Medulla oblongata (tissue), 1 donor: Measurements from ENCODE around the gene BRD8.
A peak's percentile ranks its signal among the peaks of the same experiment; 100 is the strongest.
"Not testable (repeated sequence)": the region's sequence is repeated elsewhere in the genome, so short reads cannot be mapped to it uniquely, and the experiment has no call there.

Experiments
- DNase-seq: peaks from one replicate; pipeline ENCODE4 v3.0.0-alpha.2; 2015; ENCODE audit errors: extremely low spot score

BRD8 gene

DNA sequence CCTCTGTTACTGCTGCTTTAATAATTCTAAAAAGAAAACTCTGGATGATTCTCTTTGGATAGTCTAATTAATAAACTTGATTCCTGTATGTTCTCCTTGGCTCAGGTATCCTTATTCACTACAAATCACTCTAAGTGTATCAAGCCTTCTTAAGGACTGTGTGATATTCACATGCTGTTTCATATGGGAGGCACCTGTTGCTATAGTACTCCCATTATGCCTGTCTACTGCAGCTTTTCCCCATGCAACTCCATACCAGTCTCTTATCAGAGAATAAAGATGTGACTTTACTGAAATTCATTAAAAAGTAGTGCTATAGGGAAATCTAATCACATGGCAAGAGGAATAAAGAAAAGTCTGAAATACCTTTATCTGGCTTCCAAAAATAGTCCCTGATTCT is 14.7 kb downstream of the BRD8 start:
- DNase-seq, result no peak

DNA sequence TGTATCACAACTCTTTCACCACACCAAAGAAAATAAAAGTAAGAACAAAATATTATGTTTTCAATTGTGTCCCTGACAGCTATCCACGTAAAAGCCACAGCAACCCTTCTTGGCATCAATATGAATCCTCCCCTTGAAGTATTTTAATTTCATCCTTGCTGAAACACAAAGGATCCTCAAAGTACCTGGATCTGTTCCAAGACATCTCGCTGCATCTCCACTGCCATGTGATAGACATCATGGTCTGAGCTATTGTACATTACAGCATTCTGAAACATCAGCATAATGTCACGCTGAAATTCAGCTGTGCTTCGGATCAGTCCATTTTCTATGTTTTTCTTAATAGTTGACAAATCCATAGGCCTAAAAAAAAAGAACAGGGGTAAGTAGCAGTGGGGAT is 17.7 kb downstream of the BRD8 start:
- DNase-seq, result no peak

DNA sequence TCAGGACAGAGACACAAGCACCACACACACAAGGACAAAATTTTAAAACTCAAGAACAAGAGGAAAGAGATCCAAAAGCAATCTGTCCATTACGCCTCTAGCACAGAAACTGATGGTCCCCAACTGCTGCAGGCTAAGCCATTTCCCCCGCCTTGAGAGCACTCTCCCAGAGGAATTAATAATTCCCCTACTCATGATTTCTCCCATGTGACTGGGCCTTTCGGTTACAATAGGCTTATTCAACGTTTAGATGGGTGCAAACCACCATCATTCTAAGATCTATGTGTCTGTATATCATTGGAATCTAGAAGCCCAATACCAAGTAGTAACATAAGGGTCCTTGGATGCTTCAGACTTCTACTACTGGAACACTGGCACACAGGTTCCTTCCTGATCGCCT is 18.8 kb downstream of the BRD8 start:
- DNase-seq, result peak; percentile 32

DNA sequence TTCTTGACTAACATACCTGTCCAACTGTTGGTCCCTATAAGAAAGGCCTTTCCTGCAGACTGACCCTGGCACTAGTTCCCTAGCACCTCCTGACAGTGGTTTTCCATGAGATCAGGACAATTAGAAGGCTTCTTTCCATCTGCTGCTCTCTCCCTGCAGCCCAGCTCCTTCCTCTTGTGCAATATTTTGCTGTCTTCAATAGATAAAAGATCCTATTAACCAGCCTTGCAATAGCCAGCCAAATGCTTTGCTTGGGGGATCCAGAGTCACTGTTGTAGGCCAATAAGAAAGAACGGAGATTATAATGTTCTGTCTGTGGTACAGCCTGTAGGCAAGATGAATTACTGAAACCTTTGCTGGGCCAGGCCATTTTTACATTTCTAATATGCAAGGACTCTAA is 20.8 kb downstream of the BRD8 start:
- DNase-seq, result no peak

DNA sequence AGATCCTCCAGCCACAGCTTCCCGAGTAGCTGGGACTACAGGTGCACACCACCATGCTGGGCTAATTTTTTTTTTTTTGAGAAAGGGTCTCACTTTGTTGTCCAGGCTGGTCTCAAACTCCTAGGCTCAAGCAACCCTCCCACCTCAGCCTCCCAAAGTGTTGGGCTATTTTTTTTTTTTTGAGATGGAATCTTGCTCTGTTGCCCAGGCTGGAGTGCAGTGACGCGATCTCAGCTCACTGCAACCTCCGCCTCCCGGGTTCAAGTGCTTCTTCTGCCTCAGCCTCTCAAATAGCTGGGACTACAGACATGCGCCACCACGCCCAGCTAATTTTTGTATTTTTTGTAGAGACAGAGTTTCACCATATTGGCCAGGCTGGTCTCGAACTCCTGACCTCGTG is 22.5 kb downstream of the BRD8 start:
- not testable (repeated sequence) for DNase-seq

DNA sequence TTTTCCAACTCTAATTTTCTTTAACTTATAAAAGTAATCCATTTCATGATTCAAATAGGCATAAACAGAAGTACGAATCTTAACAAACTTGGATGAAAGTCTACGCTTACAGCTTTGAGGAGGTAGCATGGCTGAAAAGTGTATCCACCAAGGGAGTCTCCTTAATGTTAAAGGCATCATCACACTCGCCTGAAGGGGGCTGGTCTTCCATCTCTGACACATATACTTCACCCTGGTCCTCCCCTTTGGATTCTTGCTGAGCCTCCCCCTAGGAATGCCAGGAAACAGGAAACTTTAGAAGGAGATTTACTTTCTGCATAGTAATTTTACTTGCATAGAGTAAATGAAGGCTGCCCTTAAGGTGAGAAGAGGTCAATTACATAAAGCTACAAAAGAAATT is 28.9 kb downstream of the BRD8 start:
- DNase-seq, result no peak

DNA sequence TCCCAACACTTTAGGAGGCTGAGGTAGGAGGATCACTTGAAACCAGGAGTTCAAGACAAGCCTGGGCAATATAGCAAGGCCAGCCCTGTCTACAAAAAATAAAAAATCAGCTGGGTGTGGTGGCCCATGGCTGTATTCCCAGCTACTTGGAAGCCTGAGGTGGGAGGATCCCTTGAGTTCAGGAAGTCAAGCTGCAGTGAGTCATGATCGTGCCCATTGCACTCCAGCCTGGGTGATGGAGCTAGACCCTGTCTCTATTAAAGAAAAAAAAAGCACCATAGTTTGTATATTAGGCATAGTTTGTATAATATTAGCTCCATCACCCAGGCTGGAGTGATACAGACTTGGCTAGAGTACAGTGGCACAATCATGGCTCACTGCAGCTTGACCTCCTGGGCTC is 29.6 kb downstream of the BRD8 start:
- no peak for DNase-seq

DNA sequence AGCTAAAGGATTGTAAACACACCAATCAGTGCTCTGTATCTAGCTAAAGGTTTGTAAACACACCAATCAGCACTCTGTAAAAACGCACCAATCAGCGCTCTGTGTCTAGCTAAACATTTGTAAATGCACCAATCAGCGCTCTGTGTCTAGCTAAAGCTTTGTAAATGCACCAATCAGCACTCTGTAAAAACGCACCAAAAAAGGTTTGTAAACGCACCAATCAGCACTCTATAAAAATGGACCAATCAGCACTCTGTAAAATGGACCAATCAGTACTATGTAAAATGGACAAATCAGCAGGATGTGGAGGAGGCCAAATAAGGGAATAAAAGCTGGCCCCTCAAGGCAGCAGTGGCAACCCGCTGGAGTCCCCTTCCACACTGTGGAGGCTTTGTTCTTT is 34.9 kb downstream of the BRD8 start:
- DNase-seq, result not testable (repeated sequence)

DNA sequence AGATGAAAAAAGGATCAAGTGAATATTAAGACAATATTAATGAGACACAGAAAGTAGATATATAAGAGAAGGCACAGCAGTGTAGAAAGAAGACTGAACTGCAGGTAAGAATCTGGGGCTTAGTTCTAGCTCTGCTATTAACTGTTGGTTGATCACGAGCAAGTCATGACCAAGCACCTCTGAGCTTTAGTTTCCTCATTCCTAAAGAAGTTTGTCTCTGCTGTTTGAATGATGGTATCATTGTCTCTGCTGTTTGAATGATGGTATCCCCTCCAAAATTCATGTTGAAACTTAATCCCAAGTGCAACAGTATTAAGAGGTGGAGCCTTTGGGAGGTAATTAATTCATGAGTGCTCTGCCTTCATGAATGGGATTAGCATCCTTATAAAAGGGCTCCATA is 36.7 kb downstream of the BRD8 start:
- no peak for DNase-seq

DNA sequence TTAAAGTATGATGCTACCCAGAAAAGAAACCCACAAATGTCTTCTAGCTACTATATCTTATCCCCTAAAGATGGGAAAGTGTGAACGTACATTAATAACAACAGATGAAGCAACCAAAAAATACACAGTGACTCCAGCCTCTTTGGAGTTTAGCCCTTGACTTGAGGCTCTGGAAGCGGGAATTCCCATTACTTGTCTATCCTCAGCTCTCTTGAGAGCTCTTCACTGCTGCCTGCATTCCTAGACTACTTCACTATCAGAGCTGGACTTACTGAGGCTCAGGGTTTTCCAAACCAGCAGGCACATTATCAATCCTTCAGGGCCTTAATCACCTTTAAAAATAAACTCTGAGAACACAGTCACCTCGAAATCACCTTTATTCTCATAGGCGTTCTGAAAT is 38.2 kb downstream of the BRD8 start:
- DNase-seq, result no peak

DNA sequence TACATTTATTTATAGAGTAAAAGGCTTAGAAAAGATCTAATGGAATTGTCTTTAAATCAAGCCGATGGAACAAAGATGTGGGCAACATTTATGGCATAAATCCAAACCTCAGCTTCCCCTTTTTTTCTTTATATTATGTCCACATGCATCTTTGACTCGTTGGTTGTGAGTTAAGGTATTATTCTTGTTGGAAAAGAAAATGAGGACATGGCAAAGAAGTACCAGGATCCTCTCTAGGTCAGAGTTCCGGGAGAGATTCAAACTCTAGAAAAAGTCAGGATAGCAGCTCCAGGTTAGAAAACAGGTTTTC is 38.7 kb downstream of the BRD8 start:
- no peak for DNase-seq

DNA sequence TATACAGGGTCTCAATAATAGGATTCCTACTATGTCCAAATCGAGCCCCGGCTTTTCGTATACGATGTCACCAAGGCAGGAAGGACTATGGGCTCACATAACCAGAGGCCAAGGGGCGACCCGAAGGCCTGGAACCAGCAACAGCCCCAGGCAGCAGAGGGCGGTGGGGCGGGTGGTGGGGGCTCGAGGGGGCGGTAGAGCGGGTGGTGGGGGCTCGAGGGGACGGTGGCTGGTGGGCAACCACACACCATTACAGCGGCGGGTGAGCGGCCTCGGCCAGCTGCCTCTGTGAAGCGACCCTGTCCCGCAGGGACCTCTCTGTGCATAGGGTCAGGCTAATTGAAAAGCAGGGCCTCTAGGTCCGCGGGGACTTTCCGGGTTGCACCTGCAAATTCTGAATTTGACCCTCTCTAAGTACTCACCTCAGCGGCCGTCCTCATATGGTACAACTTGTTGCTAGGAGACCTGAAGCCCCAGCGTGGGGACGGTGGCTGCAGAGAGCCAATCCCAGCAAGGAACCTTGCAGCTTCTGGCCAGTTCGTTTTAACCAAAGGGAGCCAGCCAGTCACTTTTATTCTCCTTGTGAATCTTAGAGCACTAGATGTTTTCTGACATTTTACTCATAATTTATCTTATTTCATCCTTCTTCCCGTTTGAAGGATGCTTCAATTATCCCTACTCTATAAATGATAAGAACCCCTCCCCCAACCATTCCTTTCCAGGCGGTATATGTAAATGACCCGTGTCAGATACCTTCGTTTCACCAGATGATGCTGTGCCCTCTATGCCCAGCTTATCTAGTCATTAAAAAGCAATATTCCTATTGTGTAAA is 39.3 kb downstream of the BRD8 start, which contains the start of gene NME5:
NME5 (minus strand) TSS at position 480 of the 832 bp plus-strand sequence. CDS start 648 bp downstream, outside the sequence.
- DNase-seq, result peak; percentile 71

DNA sequence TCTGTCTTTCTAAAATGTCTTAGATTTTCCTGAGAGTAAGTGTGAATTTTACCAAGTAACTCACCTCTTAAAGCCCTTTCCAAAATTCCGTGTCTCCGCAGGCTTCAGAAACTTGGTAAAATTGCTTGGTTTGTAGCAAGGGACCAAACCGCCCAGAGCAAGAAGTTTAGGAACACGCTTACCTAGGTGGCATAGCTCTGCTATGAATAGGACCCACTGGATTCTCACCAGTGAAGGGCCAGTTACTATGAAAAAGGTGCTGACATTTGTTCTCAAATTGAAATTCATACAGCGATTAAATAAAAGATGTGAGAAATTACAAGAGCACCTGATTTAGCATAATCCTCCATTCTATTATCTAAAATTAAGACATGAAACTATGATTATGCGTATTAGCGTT is 45.9 kb downstream of the BRD8 start:
- DNase-seq, result no peak

DNA sequence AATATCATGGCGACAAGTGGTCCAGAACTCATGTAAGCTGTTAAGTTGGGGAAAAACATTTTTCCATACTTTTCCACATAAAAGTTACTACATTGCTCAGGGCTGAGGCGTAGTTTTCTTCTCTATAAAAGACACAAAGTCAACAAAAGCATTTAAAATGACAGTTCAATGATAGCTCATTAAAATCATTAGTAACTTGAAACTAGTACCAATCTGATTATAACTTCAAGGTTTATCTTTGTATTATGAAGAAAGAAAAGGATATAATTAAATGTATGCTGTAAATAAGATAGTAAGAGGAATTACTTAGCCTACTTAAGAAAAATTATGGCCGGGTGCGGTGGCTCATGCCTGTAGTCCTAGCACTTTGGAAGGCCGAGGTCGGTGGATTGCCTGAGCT is 49.1 kb downstream of the BRD8 start:
- DNase-seq, result no peak

DNA sequence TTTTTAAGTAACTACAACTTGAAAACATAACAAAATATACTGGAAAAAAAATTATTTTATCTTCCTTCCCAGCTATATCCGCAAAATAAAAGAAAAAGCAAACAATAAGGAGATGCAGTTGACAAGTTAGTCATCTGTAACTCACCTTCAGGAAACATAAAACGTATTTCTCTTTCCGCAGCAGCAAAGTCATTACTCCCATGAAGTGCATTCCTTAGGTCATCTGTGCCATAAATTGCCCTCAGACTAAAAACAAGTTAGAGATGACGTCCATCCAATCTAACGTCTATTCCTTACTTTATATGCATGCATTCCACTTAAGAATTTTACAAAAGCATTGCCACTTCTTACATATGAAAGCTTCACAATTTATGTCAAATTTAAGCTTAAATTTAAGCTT is 50.1 kb downstream of the BRD8 start:
- no peak for DNase-seq

DNA sequence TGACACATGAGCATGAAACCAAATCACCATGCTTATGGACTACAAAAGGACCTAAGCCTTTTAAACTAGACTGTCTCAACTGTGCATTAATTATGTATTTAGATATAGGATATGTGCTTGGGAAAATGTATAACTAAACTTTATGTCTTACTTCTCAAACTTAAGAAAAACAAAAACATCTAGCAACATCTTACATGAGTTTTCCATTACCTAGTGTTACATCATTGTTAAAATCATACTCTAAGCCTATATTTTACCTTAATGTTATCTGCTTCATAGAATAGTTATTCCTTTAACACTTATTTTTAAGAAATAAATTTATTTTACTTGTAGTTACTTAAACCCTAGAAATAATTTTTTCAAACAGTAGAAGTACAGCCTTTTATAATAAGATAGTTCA is 63.2 kb downstream of the BRD8 start:
- DNase-seq, result no peak

DNA sequence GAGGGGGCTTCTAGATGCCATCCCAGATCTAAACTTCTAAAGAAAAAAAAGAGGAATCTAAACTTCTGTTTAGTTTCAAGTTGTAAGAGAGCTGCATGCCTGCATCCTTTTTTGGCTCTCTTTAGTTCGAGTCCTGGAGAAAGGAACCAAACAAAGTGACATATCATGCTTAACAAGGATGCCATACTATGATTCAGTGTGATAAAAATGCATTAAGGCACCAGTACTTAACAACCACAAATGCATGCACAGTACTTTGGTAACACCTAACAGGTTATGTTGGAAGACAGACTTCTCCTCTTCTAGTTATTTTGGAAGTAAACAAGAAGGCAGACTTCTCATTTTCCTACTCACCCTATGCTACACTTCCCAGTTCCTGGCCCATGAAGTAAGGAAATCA is 66.5 kb downstream of the BRD8 start:
- DNase-seq, result no peak

DNA sequence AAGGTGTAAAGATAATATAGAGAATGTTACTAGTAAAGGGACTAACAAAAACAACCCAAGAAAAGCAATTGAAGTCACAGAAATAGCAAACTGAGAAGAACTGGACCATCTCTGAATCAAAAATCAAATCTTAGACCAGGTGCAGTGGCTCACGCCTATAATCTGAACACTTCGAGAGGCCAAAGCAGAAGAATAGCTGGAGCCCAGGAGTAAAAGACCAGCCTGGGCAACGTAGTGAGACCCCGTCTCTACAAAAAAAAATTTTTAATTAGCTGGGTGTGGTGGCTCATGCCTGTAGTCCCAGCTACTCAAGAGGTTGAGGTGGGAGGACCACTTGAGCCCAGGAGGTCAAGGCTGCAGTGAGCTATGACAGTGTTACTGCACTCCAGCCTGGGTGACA is 67.2 kb downstream of the BRD8 start:
- DNase-seq, result no peak

DNA sequence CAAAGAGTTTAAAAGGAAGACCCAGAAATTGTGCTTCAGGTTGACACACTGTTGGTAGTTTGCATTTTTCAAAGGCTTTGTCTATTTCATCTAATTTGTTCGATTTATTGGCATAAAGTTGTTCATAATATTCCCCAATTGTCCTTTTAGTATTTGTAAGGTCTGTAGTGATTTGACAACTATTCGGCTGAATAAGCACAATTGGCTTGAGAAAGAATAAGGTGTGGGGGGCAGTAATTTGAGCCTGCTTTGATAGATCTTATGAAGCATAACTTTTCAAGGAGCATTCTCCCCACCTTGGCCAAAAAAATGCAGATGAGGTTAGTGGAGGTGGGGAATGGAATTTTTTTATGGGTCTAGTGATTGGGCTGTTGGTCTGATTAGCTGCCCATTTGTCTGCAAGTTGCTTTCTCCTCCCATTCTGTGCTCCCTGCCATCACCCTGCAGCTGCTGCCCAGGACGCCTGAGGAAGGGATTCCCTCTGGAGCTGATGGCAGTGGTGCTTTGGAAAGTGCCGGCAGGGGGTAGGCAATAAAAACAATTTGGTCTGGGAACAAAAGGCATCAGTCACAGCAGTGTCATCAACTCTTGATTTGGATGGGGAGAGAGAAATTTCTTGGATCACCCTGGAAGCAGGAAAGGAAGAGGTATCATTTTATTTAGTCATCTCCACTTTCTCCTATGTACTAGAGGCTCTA is 68.0 kb downstream of the BRD8 start:
- no peak for DNase-seq

DNA sequence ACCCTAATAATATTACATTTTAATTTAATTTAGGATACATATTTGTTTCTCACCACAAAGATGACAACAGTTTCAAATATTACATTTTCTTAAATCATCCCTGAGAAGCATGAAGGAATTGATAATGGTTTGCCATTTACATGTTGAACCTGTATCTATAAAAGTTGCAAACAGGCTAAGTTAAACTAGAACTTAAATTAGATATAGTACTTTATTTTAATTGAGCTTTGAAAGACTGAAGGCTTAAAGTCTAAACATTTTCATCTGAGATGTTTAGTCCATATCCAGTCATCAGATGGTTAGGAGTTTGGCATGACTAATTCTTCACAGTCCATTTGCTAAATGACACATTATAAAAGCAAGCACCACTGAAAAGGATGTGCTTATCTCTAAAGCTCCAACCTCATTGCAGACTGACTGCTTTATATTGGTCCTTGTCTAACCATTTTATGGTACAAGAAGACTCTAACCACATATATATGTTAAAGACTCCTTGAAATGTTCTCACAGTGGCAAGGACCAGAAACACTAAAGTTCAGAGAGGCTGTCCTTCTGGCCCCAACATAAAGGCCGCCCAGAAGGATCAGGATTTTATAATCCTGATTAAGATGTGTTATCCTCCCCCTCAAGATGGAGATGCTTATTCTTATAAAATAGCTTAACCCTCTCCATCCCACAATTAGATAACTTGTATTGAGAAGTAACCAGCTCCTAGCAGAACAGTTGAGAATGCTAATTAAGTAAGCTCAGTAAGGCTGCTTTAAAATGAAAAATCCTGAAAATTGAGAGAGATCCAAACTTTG is 68.8 kb downstream of the BRD8 start:
- DNase-seq, result no peak

DNA sequence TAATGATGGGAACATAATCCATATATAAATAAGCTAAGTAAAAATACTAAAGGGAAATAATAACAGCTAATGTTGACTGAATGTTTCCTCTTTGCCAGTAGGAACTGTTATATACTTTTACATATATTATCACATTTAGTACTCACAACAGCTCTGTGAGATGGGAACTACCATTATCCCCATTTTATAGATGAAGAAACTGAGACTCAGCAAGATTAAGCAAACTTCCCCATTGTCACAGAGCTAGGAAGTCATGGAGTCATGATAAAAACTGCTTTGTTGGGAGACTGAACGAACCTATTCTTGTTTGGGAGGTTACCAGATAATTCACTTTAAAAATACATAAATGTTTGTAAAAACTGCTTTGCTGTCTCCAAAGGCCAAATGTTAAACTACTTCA is 71.2 kb downstream of the BRD8 start:
- no peak for DNase-seq

DNA sequence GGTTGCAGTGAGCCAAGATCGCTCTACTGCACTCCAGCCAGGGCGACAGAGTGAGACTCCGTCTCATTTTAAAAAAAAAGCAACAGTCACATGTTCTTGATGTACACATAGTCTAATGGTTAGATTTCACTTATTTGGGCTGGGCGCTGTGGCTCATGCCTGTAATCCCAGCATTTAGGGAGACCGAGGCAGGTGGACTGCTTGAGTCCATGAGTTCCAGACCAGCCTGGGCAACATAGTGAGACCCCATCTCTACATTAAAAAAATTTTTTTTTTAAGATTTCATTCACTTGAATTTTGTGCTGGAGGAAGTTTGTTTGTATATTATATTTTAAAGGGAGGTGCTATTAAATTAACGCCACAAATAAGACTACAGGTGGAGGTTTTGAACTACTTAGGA is 72.7 kb downstream of the BRD8 start:
- DNase-seq, result no peak

DNA sequence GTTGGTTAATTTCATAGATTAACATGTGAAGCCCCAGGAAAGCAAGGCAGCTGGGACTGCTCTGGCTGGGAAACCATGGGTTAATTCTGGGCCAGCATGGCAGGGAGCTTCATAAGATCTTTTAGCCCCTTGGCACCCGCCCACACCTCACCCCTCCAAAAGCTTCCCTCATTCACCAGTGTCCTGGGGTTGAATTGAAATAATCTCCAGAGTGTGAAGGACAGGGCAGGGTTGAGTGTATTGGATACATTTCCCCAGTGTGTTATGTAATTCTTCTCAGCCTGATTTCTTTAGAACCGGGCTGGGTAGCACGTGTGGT is 75.2 kb downstream of the BRD8 start:
- no peak for DNase-seq
